ENCODE measurements around the gene OR2AT4.

DNA sequence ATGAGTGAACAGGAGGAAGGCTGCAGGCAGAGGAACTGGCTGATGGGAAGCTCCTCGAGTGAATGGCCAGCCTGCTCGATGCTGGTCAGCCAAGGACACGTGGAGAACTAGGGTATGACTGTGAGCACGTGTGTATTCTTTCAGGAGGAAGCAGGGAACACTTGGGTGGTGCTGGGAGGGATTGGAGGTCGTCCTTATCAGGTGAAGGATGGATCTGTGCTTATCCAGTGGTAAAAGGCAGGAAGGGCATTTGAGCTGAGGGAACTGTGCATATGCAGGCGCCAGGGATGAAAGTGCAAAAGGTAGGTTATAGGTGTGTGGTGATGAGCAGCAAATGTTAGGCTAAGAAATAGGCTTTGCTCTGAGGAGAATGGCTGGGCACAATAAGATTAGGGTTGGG, 44.5 kb upstream of the OR2AT4 start:
- TF ChIP-seq, protein P1, sequence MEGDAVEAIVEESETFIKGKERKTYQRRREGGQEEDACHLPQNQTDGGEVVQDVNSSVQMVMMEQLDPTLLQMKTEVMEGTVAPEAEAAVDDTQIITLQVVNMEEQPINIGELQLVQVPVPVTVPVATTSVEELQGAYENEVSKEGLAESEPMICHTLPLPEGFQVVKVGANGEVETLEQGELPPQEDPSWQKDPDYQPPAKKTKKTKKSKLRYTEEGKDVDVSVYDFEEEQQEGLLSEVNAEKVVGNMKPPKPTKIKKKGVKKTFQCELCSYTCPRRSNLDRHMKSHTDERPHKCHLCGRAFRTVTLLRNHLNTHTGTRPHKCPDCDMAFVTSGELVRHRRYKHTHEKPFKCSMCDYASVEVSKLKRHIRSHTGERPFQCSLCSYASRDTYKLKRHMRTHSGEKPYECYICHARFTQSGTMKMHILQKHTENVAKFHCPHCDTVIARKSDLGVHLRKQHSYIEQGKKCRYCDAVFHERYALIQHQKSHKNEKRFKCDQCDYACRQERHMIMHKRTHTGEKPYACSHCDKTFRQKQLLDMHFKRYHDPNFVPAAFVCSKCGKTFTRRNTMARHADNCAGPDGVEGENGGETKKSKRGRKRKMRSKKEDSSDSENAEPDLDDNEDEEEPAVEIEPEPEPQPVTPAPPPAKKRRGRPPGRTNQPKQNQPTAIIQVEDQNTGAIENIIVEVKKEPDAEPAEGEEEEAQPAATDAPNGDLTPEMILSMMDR (IDR thresholded peaks at IDR 0.05) = no peak
- no peak for TF ChIP-seq POLR2A (IDR thresholded peaks at IDR 0.05)
